H1 (cell line): ENCODE results near the gene DPEP2. TPM values are rescaled to one million over a fixed set of nuclear protein-coding genes. Genes with fewer than 3 reads are reported as not detected.

Experiments used
- CTCF ChIA-PET: fragments of 300-600 bp; sonication (Branson Sonifier 250); formaldehyde crosslinking; loops from one replicate; lab custom pipeline; 2021; ENCODE audit not compliant: partially characterized antibody; lab: Charles Lee
- POLR2A ChIA-PET: fragments of 300-600 bp; sonication (Branson Sonifier 250); formaldehyde crosslinking; loops from one replicate; lab custom pipeline; 2021; ENCODE audit warnings: inconsistent platforms; ENCODE audit not compliant: partially characterized antibody; lab: Charles Lee
- DNase-seq, 2 experiments: peaks; one replicate each; pipeline versions ENCODE4 v3.0.0 to v3.0.0-alpha.2; 2010 to 2022; ENCODE audit warnings: low spot score in 2 of 2, low read depth in 1 of 2, mixed read lengths in 1 of 2
- FAIRE-seq: peaks from 2 replicates; lab custom pipeline; 2011; peaks lifted over from hg19 to GRCh38; lab: Jason Lieb, UNC
- H2AFZ ChIP-seq: 2 replicates; pipeline ENCODE4 v1.8.1; 2012; ENCODE audit warnings: low read length, inconsistent platforms
- H2AK5ac ChIP-seq: 2 replicates; pipeline ENCODE4 v1.6.1; 2013; ENCODE audit warnings: low read depth, low read length
- H2BK120ac ChIP-seq: replicated peaks from 2 replicates; pipeline ENCODE3; 2013; ENCODE audit warnings: low read depth, low read length, inconsistent platforms
- H2BK12ac ChIP-seq: 2 replicates; pipeline ENCODE4 v1.6.1; 2013; ENCODE audit warnings: low read depth, low read length
- H2BK15ac ChIP-seq: 2 replicates; pipeline ENCODE4 v1.6.1; 2013; ENCODE audit warnings: low read length
- H2BK20ac ChIP-seq: 2 replicates; pipeline ENCODE4 v1.6.1; 2013; ENCODE audit warnings: low read length
- H2BK5ac ChIP-seq: 2 replicates; pipeline ENCODE4 v1.6.1; 2013; ENCODE audit warnings: low read depth, low read length
- H3K14ac ChIP-seq: 2 replicates; pipeline ENCODE4 v1.6.1; 2013; ENCODE audit warnings: inconsistent platforms; ENCODE audit not compliant: insufficient read length
- H3K18ac ChIP-seq: 2 replicates; pipeline ENCODE4 v1.6.1; 2013; ENCODE audit warnings: low read length; ENCODE audit errors: extremely low read depth
- H3K23ac ChIP-seq: 2 replicates; pipeline ENCODE4 v1.6.1; 2013; ENCODE audit warnings: inconsistent platforms; ENCODE audit not compliant: insufficient read length
- H3K23me2 ChIP-seq: 2 replicates; pipeline ENCODE4 v1.6.1; 2013; ENCODE audit warnings: low read depth, low read length
- H3K27ac ChIP-seq: 2 replicates; pipeline ENCODE4 v1.6.1; 2011; ENCODE audit warnings: low read depth, low read length, inconsistent platforms
- H3K27me3 ChIP-seq, 4 experiments: replicated peaks in 1 of 4; 1 replicate in 1 of 4; 2 replicates in 3 of 4; pipeline versions ENCODE4 v1.6.1 to v1.8.1; 2011 to 2013; ENCODE audit warnings: low read length in 3 of 4, mild to moderate bottlenecking in 3 of 4, inconsistent platforms in 2 of 4, mixed read lengths in 2 of 4, moderate library complexity in 1 of 4; ENCODE audit not compliant: control insufficient read depth in 3 of 4, insufficient read depth in 3 of 4; ENCODE audit errors: extremely low read depth in 1 of 4
- H3K36me3 ChIP-seq, 4 experiments: 2 replicates each; pipeline versions ENCODE4 v1.6.1 to v1.8.1; 2011 to 2013; ENCODE audit warnings: mild to moderate bottlenecking in 4 of 4, low read length in 3 of 4, moderate library complexity in 2 of 4, control low read depth in 1 of 4, inconsistent platforms in 1 of 4; ENCODE audit not compliant: insufficient read depth in 4 of 4, control insufficient read depth in 2 of 4
- H3K4ac ChIP-seq: replicated peaks from 2 replicates; pipeline ENCODE3; 2013; ENCODE audit warnings: low read length, low read depth, mixed read lengths, inconsistent platforms; ENCODE audit not compliant: insufficient read length
- H3K4me1 ChIP-seq, 4 experiments: replicated peaks in 1 of 4; 1 replicate in 1 of 4; 2 replicates in 3 of 4; pipeline versions ENCODE4 v1.6.1 to v1.8.1; 2011 to 2013; ENCODE audit warnings: low read length in 3 of 4, inconsistent platforms in 2 of 4, mixed read lengths in 1 of 4; ENCODE audit not compliant: insufficient read depth in 4 of 4, control insufficient read depth in 3 of 4
- H3K4me2 ChIP-seq, 2 experiments: 2 replicates each; pipeline versions ENCODE4 v1.6.1 to v1.8.1; 2011 to 2013; ENCODE audit warnings: low read depth in 2 of 2, low read length in 2 of 2, control low read depth in 1 of 2, inconsistent platforms in 1 of 2, mild to moderate bottlenecking in 1 of 2; ENCODE audit not compliant: insufficient read depth in 1 of 2
- H3K4me3 ChIP-seq, 4 experiments: fragments of 200-600, 300-600 bp in 1 of 4; sonication (generic), shearing (Covaris generic), sonication (Bioruptor Twin) in 1 of 4; 2 replicates each; pipeline versions ENCODE4 v1.5.1 to v1.8.1; 2011 to 2016; ENCODE audit warnings: low read length in 4 of 4, low read depth in 3 of 4, control low read depth in 2 of 4, inconsistent platforms in 2 of 4, mild to moderate bottlenecking in 2 of 4, mixed read lengths in 1 of 4, moderate library complexity in 1 of 4; ENCODE audit not compliant: insufficient read depth in 2 of 4; ENCODE audit errors: extremely low read depth in 1 of 4
- H3K56ac ChIP-seq: replicated peaks from 2 replicates; pipeline ENCODE3; 2013; ENCODE audit warnings: low read depth, mild to moderate bottlenecking, mixed read lengths, low read length, inconsistent platforms; ENCODE audit not compliant: insufficient read length
- H3K79me1 ChIP-seq: 2 replicates; pipeline ENCODE4 v1.6.1; 2013; ENCODE audit warnings: low read depth, low read length, control low read depth
- H3K79me2 ChIP-seq, 2 experiments: 2 replicates each; pipeline versions ENCODE4 v1.6.1 to v1.8.1; 2012 to 2013; ENCODE audit warnings: low read length in 2 of 2, mild to moderate bottlenecking in 2 of 2, inconsistent platforms in 1 of 2; ENCODE audit not compliant: insufficient read depth in 2 of 2, control insufficient read depth in 1 of 2
- H3K9ac ChIP-seq, 4 experiments: replicated peaks in 1 of 4; 1 replicate in 1 of 4; 2 replicates in 3 of 4; pipeline versions ENCODE4 v1.6.1 to v1.8.1; 2011 to 2013; ENCODE audit warnings: low read depth in 3 of 4, low read length in 3 of 4, control low read depth in 2 of 4, mild to moderate bottlenecking in 2 of 4, moderate library complexity in 2 of 4, inconsistent platforms in 1 of 4; ENCODE audit errors: extremely low read depth in 1 of 4
- H3K9me3 ChIP-seq, 2 experiments: 2 replicates each; pipeline versions ENCODE4 v1.6.1 to v1.8.1; 2012 to 2013; ENCODE audit warnings: mild to moderate bottlenecking in 2 of 2, moderate library complexity in 2 of 2, control low read depth in 1 of 2, inconsistent platforms in 1 of 2, low read depth in 1 of 2, low read length in 1 of 2, mixed read lengths in 1 of 2; ENCODE audit not compliant: insufficient read depth in 2 of 2
- H4K20me1 ChIP-seq, 2 experiments: replicated peaks in 1 of 2; 2 replicates each; pipeline versions ENCODE3 to v1.8.1; 2011 to 2013; ENCODE audit warnings: inconsistent platforms in 2 of 2, low read length in 2 of 2, mild to moderate bottlenecking in 1 of 2; ENCODE audit not compliant: insufficient read depth in 2 of 2, control insufficient read depth in 1 of 2
- H4K5ac ChIP-seq: 2 replicates; pipeline ENCODE4 v1.6.1; 2013; ENCODE audit warnings: low read length, low read depth, mixed read lengths, inconsistent platforms; ENCODE audit not compliant: insufficient read length
- H4K8ac ChIP-seq: 2 replicates; pipeline ENCODE4 v1.8.0; 2013; ENCODE audit warnings: mild to moderate bottlenecking, moderate library complexity, low read length, inconsistent platforms; ENCODE audit not compliant: insufficient read depth; ENCODE audit errors: extremely low read depth
- H4K91ac ChIP-seq: replicated peaks from 2 replicates; pipeline ENCODE3; 2013; ENCODE audit warnings: low read length, mixed read lengths, inconsistent platforms; ENCODE audit not compliant: insufficient read length
- RXRA ChIP-seq: IDR thresholded peaks from 2 replicates; pipeline ENCODE4 v1.6.1; 2011; ENCODE audit warnings: low read depth, mild to moderate bottlenecking, low read length, moderate library complexity; ENCODE audit not compliant: insufficient read depth
- WGBS, 2 experiments: shearing (Covaris generic) in 1 of 2; methylation state at CpG; one replicate each; pipeline versions ENCODE4 v1.1.6 to v1.1.7; 2013 to 2015; ENCODE audit warnings: low lambda C conversion rate in 2 of 2, mixed read lengths in 2 of 2, inconsistent platforms in 1 of 2, low coverage in 1 of 2, missing lambda C conversion rate in 1 of 2; ENCODE audit not compliant: insufficient replicate concordance in 2 of 2, insufficient coverage in 1 of 2, insufficient read length in 1 of 2; ENCODE audit errors: extremely low coverage in 1 of 2, missing lambda C conversion rate in 1 of 2; 5-methylcytosine and 5-hydroxymethylcytosine counted together
- polyA plus RNA-seq, 7 experiments: library from polyadenylated mRNA; depleted of rRNA in 3 of 7; stranded (reverse) in 5 of 7; unstranded in 2 of 7; fragments of >200 nt in 5 of 7; fragments of 200-250 nt in 2 of 7; gene quantifications; 1 replicate in 5 of 7; 2 replicates in 1 of 7; 4 replicates in 1 of 7; pipeline versions ENCODE4 v1.2.1 to v1.2.3, GENCODE V29; 2011 to 2013; ENCODE audit warnings: missing spikeins in 2 of 7, mixed read lengths in 2 of 7
- total RNA-seq: library from RNA; stranded (reverse); fragmentation: NEBNext Ultra II Directional; extraction: Animal tissue kit (Norgen Biotek cat#: 25700); gene quantifications from 2 replicates; pipeline ENCODE4 v1.2.1, GENCODE V29; 2021

Gene DPEP2
- total and polyA plus RNA-seq, 2 of the 8 experiments (the other 6 are each of a cell fraction or from before 2014, with no cell fraction given): not detected

DNA sequence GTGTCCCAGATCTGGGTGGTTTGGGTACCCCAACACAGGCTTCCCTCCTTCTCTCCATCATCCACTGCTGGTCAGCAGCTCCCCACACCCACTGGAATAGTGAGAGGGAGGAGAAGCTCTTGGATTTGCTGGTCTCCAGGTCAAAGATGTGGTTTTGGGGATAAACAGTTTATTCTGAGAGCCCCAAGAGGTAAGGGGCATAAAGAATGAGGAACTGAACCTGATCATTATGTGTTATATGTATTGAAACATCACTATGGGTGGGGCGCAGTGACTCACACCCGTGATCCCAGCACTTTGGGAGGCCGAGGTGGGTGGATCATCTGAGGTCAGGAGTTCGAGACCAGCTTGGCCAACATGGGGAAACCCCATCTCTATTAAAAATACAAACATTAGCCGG lies 3.9 kb downstream of the DPEP2 start:
- Histone ChIP-seq H3K79me1 (no peaks in the 10 kb centered on the region; the same call in 1 of the 2 replicates), H4K20me1 (no peaks in the 10 kb centered on the region), H3K4ac (no peak overlapping the region), H2AFZ (no peak overlapping the region), H2AK5ac (no peak overlapping the region), H3K4me1 (no peaks in the 10 kb centered on the region; a peak in 3 of 7 replicates)
- 92% methylated on average over 5 of the region's 5 CpGs; no CpG with 5 or more reads in 1 of the 2 experiments for WGBS, 2 experiments
- TF ChIP-seq RXRA: no peak
- TF ChIP-seq, all 59 proteins: peak for 0
- FAIRE-seq (no peak), DNase-seq (no peak)
- H2BK120ac ChIP-seq: no peak overlapping the region
- H3K27ac ChIP-seq: no peak overlapping the region
- H3K9ac ChIP-seq: no peak overlapping the region
- no peaks in the 10 kb centered on the region; the same call in 1 of the 2 replicates for H3K23me2 ChIP-seq
- H2BK15ac ChIP-seq: no peak overlapping the region
- no peak overlapping the region for H3K4me2 ChIP-seq
- no peaks in the 10 kb centered on the region for H3K36me3 ChIP-seq
- no peak overlapping the region for H3K4me3 ChIP-seq
- H3K14ac ChIP-seq: no peak overlapping the region
- no peak overlapping the region for H2BK20ac ChIP-seq
- H4K5ac ChIP-seq: no peak overlapping the region
- no peak overlapping the region for H4K8ac ChIP-seq
- H2BK12ac ChIP-seq: no peak overlapping the region
- no peak overlapping the region for H2BK5ac ChIP-seq
- no peak overlapping the region for H3K56ac ChIP-seq
- H3K23ac ChIP-seq: no peak overlapping the region
- no peaks in the 10 kb centered on the region for H3K9me3 ChIP-seq
- no peak overlapping the region for H4K91ac ChIP-seq
- no peak overlapping the region for H3K18ac ChIP-seq
- POLR2A ChIA-PET: interaction anchor here (1.2 kb wide), 1 partner anchor 28 kb away, joined by 4 read pairs; the partner anchor contains the start of genes DDX28 and DUS2
- CTCF ChIA-PET: interaction anchor here (0.6 to 2.2 kb wide), 9 partner anchors 9 to 561 kb away, joined by 3 to 13 read pairs (median 4); partner anchors contain the start of genes DDX28 and DUS2
- no peaks in the 10 kb centered on the region for H3K79me2 ChIP-seq
- peaks cover 0 to 12% (median 8%) of the 10 kb centered on the region in 4 experiments; a peak in 5 of 7 replicates for H3K27me3 ChIP-seq
